GM21717 (cell line): ENCODE measurements around the gene SELENOS.

Source experiments
- ATAC-seq: cut with Tn5 transposase; IDR thresholded peaks from one replicate; pipeline ENCODE4 v1.9.1; 2021; ENCODE audit warnings: mild to moderate bottlenecking, moderate library complexity; ENCODE audit not compliant: unreplicated experiment

SELENOS gene

DNA sequence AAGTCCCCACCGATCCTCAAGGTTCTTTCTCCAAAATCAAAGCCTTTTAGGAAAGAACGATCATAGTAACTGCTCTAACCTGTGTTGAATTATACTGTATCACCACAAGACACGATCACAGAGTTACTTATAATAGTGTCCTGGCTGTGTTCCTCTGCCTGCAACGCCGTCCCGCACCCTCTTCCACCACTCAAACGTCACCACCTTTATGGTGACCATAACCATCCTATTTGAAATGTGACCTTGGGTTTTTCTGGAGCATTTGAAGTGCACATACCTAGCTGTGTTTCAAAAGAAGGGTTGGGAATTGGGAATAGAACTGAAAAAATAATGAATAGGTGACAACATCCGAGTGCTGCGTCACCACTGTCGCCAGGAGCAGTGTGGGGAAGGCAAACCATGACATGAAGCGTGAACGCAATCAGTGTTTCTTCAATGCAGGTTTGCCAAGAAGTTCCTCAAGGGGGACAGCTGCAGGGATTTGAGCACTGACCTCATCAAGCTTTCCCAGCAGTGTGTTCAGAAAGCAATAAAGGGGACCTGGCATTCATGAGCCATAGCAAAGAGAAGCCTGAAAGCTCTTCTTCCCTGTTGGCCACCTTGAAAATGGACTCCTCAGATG lies 769 bp upstream of the SELENOS start:
- no peak for ATAC-seq

DNA sequence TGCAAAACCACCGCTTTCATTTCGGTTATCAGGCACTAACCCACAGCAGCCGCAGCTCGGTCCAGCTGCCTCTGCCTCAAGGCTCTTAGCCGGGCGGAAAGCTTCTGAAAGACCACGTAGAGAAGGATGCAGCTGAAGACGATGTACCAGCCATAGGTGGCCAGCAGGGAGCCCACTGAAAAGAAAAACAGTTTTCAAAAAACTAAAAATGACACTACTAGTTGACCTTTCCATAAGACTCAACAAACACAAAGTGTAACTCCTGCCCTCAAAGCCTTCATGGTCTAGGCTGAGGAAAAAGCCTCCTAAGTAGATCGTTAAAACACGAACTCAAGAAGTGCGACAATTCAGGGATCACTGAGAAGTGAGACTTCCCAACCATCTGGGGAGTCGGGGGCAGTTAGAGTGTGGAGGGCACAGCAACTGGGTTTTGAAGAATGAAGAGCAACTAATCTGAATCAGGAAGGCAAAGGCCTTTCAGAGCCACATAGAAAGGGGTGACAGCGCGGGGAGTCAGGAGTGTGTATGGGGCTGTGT lies 716 bp downstream of the SELENOS start:
- peak; percentile 24 for ATAC-seq

DNA sequence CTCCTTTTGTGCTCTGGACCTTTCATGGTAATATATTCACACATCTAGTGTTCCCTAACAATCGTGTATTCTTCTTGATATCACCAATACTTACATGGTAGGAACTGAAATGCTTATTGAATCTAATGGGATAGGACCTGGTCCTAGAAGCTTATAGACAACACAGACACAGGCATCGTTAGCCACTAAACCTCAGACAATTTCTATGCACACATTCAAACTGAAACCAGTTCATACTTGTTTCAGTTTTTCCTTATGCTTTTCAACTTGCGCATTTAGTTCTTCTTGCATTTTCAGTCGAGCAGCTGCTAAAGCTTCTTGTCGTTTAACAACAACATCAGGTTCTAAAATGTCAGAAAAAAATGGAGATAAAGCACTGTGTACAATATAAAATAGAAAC lies 2.3 kb downstream of the SELENOS start:
- ATAC-seq: peak; percentile 36

DNA sequence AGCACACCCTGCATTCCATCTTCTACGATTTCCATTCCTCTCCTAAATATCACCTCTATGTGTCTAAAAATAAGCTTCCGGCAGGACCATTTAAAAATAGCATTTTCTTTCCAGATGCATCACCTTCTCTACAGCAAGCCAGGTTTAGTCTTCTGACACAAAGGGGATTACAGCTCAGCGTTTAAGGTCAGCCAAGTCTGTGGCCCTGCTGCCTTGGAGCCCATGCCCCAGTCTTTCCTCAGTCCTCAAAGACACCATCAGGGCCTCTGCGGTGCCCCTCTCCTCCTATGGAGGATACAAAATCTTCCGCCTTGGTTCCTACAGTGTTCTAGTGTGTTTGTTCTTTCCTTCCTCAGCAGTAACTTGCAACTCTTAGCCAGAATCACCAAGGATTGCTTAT lies 3.8 kb downstream of the SELENOS start:
- ATAC-seq: no peak

DNA sequence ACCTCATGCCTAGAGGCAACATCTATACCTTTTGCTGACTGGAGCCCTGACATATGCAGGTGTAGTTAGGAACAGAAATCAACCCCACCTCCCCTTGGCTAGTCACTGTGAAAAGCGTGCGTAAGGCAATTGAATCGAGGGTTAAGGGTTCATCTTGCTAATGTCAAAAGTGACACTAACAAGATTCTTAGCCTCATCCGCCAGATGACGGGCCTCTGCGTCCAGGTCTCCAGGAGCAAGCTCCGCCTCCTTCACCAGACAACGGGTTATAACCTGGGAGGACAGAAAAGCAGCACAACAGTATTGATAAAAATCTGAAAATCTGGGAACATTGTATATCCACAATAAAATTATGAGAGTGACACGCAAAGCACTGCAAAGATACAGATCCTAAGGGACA lies 4.7 kb downstream of the SELENOS start:
- no peak for ATAC-seq

DNA sequence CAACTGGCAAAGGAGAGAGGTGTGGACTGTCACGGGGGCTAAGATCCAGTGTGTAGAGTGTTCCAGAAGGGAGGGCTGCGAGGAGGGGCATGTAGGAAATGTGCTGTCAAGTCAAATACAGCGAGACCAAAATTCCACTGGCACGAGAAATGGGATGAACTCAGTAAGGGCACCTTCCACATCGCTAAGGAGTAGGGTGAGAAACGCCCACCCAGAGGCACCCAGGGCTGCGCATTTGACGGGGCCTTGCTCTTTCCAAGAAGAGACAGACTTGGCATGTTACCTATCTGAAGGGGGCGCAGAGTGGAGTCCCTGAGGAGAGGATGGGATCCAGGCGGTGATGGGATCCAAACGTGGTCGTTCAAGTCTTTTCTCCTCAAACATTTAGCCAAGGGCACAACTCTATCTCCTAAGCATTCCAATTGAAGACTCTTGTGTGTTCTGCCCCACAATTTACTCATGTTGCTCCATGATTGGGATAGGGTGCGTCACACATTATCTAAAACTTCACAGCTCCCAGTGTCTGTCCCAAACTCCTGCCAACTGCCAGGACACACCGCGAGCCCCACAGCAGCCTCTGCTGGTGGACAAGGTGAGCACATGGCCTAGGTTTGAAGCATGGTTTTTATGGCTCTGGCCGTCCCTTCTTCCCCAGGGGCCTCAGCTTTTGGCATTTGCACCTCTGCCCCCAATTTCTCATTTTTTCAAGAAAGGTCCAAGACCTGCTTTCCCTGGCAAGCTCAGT lies 7.6 kb downstream of the SELENOS start:
- no peak for ATAC-seq

DNA sequence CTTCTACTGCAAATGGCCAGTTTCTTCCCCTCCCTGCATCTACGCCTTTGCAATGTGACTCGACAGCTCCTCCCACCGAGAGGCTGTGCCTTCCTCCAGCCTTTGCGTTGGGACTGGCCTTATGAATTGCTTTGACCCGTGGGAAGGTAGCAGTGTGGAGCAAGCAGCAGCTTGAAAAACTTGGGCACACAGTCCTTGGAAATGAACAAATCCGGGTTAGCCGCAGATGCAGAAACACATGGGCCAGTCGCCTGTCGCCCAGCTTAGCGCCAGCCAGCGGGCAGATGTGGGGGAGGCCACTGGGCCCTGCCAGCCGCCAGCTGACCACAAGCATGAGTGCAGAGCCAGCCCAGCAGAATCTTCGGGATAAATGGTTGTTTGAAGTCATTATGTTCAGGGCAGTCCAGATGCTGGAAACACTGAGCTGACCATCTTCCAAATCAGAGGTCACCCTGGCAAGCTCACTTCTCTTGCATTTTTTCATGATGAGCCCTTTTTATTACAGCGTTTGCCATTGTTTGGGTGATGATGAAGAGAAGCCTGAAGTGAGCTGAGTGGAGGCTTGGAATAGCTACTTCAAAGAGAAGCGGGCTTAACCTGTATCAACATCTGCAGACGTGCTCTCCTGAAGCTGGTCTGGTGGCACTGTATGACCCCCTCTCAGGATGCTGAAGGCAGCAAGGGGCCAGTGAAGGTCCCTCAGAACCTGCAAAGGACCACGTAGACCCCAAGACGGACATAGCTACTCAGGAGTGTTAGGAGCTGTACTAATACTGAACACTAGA lies 9.8 kb downstream of the SELENOS start:
- ATAC-seq: no peak

DNA sequence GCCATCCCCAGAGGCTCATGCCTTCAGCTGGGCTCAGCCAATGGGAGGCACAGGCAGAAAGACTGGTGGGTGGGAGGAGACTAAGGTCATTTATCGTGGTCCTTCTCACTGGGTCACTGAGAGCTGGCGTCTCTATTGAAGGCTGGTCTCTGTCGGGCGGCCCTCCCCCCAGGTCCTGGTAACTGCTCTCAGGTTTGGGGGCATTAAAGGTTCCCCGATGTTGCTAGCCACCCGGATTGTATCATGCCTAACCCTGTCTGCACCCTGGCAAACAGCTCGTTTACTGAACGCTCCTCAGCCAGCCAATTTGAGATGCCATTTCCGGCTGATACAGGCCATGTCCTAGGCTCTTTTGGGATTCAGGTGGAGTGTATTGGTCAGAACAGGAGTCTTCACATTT lies 10.5 kb downstream of the SELENOS start:
- ATAC-seq: no peak

DNA sequence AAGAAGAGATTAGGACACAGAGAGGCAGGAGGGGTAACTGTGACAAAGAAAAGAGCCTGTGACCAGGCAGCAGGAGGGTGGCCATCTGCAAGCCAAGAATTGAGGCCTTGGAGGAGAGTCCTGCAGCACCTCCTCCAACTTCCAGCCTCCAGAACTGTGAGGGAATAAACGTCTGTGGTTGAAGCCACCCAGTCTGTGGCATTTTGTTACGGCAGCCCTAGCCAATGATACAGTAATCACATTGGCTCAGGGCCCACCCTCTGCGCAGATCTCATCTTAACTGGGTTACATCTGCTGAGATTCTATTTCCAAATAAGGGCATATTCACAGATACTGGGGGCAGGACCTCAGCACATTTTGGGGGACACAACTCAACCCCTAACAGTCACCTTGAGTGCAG lies 11.3 kb downstream of the SELENOS start:
- no peak for ATAC-seq

DNA sequence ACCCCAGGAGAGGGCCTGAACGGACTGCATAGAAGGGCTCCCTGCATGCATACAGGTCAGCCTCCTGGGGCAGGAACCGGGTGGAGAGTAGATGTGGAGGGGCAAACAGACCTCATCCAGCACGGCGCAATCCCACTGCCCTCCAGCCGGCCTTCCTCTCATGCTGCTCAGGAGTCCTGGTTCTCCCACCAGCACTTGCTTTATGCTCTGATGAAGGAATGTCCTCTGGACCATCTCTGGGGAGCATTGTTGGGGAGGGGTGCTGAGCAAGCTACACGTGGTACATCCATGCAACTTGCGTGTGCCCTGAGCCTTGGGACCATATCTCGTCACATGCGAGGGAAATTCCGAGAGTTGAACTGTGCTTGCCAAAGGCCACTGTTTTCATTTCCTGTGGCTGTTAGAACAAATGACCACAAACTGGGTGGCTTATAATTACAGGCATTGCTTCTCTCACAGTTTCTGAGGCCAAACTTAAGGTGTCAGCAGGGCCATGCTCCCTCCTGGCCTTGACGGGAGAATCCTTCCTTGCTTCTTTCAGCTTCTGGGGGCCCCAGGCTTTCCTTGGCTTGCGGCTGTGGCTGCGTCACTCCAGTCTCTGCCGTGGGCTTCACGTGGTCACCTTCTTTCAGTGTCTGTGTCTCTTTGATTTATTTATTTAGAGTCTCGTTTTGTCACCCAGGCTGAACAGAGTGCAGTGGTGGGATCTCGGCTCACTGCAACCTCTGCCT lies 12.2 kb downstream of the SELENOS start:
- no peak for ATAC-seq

DNA sequence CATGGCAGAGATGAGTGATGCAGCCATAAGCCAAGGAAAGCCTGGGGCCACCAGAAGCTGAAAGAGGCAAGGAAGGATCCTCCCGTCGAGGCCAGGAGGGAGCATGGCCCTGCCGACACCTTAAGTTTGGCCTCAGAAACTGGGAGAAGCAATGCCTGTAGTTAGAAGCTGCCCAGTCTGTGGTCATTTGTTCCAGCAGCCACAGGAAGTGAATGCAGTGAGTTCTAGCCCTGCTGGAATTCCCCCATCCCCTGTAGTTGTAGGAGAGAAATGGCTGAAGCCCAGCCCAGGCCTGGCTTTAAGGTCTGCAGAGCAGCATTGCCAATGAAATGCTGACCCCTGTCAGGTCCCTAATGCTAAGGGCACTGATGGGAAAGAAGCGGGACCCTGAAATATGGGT lies 13.3 kb downstream of the SELENOS start:
- no peak for ATAC-seq

DNA sequence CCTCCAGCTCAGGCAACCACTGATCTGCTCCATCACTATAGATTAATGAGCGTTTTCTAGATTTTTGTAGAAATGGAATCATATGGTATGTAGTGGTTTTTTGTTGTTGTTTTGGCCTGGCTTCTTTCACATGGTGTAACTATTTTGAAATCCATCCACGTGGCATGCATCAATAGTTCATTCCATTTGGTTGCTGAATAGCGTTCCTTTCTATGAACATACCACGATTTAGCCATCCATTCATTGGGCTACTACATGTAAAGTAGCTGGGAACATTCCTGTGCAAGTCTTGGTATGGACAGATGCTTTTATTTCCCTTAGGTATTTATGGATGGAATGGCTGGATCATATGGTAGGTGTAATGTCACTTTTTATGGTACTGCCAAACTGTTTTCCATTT lies 14.7 kb downstream of the SELENOS start:
- ATAC-seq: no peak

DNA sequence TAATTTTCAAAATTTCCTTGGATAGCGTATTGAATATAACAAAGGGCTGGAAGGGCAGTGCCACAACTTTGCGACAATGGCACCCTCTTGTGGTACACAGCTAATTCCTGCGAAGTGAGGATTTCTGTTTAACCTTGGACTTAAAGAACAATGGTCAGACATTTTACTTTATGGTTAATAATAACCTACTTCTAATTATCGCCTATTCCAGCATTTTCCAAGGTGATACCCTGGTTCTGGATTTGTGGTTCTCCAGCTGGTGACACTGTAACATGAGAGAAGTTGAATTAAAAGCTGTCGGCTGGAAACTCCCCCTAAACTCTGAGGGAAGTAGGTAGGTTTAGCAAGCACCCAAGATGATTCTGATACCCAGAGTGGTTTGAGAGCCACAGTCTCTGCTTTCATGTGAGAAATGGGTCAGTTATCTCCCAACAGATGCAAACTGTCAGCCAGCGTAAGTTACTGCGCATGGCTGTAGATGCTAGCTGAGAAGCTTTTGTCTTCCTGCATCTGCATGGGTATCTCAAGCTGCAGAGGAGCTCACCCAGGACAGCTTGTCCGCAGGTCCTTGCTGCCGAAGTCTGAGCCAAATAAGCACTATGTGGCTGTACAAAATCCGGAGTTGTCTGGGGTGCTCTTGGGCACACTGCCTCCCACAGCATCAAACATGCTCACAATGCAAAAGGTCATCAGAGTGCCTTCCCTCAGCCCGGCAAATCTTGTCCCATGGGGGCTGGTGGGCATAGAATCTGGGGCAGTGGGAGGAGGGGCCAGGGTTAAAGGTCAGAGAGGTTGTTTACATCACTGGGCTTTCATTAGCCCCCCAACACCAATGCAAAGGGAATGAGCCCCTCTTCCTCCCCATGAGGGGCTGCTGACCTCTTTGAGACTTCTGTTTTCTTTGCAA lies 18.8 kb downstream of the SELENOS start:
- no peak for ATAC-seq

DNA sequence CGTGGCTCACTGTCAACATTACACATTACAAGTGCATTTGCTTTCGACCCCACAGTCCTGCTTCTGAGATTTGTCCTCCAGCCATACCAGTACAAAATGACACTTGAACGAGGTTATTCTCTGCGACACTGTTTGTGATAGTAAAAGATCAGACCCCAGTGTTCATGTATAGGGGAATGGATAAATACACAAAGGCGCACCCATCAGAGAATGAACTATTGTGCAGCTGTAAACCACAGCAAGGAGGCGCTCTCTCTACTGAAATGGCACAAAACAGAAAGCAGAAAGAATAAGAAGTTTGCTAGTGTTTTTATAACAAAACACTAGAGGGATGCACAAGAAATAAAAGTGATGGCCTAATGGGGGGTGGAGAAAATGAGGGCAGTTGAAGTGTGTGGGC lies 20.5 kb downstream of the SELENOS start:
- ATAC-seq: no peak

DNA sequence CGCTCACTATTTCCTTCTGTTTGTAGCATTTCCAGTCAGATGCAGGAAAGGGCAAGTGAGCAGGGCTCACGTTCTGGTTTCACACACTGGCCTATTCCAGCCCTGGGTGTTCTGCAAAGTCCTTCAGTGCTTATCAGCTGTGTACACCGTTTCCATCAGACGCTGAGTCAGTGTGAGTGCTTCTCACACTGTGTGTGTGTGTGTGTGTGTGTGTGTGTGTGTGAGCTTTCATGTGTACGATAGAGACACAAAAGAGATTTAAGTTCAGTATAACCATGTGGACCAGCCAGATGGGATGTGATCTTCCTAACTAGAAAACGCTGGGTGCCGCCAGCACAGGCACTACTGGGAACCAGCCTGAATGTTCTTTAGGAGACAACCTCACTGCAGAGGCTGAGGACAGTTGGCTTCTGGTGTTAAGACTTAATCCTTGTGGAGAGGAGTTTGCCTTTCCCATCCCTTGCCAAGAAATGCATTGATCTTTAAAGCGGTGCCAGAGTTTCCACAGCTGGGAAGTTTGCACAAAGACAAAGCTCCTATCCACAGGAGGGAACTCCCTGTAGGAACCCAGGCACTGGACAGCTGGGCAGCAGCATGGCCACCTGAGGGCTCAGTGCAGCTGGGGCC lies 21.6 kb downstream of the SELENOS start:
- no peak for ATAC-seq

DNA sequence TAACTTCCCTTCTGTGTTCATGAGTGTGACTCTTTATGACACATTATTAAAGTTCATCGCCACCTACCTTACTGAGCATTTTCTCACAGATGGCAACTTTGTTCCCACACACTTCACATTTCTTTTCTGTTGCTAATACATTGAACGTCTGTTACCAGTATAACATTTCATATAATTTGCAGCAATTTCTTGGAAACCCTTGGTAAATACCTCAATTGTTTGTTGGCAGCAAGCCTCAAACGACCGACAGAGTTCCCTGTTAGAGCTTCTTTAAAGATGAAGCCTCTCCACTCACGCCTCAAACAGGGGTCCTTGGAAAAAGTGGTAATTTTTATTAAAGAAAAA lies 22.3 kb downstream of the SELENOS start:
- ATAC-seq: no peak

DNA sequence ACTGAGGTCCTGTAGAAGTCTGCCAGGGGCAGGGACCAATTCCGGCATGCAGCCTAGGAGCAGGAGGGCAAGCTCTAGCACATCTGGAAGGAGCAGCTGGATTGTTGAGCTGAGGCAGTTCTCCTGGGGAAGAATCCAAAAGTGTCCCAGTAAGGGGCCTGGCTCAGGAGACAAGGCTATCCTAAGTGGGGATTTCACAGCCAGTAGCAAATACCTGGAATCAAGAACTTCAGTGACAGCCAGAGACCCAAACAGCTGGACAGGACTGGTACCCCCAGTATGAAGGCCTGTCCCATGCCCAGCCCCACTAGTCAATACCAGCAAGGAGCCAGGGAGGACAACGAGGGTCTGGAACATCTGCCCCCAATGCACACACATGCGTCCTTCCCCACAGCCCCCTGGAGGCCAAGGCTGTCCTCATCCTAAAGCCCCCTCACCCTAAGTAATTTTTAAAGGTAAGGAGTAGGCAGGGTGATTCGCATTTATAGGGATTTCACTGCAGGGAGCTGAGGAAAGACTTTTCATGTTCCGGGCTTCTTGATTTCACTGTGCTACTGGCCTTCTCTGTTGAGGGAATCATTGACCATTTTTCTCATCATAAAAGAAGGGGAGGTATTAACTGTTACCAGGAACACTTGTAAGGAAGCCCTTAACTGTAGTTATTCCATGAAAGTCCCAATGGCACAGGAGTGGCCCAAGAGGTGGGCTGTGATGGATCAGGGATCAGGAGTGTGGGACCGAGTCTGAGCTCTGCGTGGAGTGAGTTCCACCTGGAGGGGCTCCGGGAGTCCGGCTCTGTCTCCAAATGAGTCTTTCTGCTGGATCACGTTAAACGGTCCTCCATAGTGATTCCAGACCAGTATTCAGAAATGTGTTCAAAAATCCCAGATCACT lies 22.9 kb downstream of the SELENOS start:
- ATAC-seq: no peak

DNA sequence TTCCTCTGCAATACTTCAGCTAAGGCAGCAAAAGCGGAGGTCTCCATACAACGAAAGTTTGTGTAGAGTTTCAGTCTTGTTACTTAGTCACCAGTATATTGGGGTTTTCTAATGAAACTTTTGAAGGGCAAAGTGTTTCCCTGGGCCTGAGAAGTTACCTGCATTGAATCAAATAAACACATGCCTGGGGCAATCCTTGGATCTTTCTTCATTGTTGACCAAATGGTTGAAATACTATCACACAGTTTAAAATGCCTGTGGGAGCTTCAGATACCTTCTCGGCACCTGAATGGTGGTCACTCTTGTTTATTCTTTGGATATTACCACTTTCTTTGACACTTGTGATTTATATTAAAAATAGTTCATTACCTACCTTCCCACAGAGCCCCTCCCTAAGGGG lies 24.4 kb downstream of the SELENOS start:
- no peak for ATAC-seq
